Dermis blood vessel endothelial cell (primary cell): ENCODE measurements around the gene ATP6V1F. TPM values are rescaled to one million over a fixed set of nuclear protein-coding genes. Genes with fewer than 3 reads are reported as not detected.
A peak's percentile ranks its signal among the peaks of the same experiment; 100 is the strongest.

ENCODE experiments used
- DNase-seq: peaks from one replicate; pipeline ENCODE4 v3.0.0; 2010
- total RNA-seq: library from RNA; depleted of rRNA; stranded (reverse); fragments of >200 nt; gene quantifications from 2 replicates; pipeline ENCODE4 v1.2.3, GENCODE V29; 2014

The ATP6V1F gene, protein sequence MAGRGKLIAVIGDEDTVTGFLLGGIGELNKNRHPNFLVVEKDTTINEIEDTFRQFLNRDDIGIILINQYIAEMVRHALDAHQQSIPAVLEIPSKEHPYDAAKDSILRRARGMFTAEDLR
- total RNA-seq, result 86.5 and 93.1 TPM in 2 replicates

DNA sequence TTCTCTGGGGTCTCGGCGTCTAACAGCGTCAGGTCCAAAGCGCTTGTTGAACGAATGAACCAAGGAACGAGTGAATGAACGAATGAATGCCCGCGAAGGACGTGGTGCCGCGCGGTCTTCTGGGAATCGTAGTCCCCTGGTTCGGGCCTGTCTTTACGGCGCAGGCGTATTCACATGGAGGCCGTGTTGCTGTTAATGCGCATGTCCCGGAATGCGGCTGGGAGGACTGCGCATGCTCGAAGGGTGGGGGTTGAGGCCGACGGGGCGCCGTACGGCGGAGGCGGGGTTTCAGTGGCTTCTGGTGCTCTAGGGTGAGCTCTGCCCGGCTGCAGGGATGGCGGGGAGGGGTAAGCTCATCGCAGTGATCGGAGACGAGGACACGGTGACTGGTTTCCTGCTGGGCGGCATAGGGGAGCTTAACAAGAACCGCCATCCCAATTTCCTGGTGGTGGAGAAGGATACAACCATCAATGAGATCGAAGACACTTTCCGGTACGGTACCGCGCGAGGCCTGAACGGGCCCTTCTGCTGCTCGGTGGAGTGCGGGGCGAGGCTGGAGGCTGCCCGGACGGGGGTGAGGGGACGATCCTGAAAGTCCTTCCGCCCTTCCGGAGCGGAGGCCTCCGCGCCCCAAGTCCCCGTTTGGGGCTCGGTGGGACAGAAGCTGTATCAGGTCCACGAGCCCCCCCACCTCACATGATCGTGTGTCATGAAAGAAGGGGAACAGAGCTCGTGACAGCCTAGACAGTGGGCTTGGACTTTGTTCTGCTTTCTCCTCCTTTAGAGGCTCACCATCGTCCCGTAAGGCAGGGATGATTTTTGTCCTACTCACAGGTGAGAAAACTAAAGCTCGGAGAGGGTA is at the start of gene ATP6V1F:
Gene ATP6V1F, plus strand, starts transcription at position 286 of the 862 bp plus-strand sequence. Its CDS starts 49 bp downstream, at position 335.
- peak; percentile 98 for DNase-seq

DNA sequence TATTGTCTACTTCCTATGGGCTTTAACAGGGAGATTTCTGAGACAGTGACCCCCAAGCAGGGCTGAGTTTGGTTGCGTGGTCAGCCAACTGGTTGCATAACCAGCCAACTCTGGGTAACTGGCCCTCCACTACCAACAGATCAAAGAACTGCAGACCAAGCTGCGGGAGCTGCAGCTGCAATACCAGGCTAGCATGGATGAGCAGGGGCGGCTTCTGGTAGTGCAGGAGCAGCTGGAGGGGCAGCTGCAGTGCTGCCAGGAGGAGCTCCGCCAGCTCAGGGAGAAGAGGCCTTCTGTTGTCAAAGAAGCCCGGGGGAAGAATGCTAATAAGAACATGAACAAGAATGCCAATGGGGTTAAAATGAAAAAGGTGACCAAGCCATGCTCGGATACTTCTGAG is 48.2 kb upstream of the ATP6V1F start:
- no peak for DNase-seq

- no peak for DNase-seq
These were observed 47.2 kb upstream of the ATP6V1F start for GRCh38 chr7:128815289-128815942.

DNA sequence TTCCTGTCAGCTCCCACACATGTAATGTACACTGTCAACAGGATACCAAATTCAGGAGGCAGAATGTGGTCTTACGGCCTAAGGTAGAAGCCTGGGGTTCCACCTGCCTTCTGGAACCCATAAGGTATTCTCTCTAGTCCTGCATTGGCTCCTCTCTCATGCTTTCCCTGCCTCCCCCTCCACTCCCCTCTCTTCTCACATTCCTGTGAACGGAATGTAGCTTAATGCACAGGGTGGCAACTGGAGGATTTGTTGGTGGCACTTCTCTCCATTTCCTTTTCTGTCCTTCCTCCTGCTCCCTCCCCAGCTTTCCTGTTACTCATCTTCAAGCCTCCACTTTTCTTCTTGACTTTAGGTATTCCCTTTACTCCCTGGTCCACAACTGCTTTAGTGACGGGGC is 44.0 kb upstream of the ATP6V1F start:
- DNase-seq, result no peak

DNA sequence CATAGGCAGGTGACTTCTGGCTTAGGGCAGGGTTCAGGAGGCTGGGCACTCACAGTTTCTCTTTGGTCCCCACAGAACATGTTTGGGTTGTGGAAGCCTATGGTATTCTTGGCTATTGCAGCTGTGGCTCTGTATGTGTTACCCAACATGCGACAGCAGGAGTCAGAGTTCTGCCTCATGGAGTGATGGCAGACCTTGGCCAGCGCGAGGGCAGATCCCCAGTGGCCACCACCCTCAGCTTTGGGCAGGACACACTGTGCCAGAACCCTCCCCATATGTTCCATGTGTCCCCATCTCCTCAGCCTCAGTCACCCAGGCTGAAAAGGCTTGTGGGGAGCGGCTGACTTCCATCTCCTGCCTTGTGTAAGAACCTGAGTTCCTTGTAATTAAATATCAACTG is 40.9 kb upstream of the ATP6V1F start:
- DNase-seq, result no peak

DNA sequence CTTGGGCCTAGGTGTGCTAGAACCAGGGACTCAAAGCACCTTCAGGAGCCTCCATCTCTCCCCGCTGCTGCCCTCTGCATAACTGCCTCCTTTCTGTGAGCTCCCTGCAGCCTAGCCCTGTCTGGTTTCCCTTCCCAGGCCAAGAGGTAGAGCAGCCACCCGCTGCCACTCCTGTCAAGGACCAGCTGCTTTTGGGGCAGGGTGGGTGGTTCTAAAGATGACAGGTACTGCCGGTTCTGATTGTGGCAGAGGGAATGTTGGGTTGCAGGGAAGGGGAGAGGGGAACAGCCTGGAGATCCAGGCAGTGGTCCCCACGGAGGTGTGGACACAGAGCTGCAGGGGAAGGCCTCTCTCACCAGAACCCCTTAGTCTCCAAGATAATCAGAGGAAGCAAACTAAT is 36.1 kb upstream of the ATP6V1F start:
- DNase-seq, result no peak

GRCh38 chr7:128826916-128827247 is 35.8 kb upstream of the ATP6V1F start:
- DNase-seq, result no peak

DNA sequence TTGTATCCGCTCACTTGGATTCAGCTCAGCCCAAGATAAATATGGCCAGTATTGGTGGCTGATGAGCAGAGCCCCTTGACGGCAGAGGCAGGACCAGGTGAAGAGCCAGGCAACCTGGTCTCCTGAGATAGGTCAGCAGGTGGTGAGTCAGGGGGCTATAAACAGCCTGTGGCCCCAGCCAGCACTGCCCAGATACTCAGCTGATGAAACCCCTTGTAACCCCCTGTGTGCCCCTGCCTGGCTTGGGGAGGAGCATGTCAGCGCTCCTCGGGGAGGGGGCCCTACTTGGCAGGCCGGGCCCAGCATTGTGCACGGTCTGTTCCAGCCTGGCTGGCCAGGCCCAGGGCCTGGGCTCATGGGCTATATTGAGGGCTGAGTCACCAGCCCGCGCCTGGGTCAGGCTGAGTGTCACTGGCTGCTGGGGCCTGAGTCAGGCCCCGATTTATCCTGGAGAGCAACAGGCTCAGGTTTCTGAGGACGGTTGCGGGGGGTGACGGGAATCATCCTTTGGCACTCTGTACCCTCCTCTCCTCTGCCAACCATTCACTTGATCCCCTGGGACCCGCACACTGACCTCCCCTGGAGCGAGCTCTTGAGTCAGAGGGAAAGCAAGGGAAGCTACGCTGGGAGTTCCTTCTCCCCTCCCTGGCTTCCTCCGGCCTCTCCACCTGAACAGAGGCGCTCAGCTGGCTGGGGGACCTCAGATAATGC is 35.3 kb upstream of the ATP6V1F start:
- peak; percentile 62 for DNase-seq

DNA sequence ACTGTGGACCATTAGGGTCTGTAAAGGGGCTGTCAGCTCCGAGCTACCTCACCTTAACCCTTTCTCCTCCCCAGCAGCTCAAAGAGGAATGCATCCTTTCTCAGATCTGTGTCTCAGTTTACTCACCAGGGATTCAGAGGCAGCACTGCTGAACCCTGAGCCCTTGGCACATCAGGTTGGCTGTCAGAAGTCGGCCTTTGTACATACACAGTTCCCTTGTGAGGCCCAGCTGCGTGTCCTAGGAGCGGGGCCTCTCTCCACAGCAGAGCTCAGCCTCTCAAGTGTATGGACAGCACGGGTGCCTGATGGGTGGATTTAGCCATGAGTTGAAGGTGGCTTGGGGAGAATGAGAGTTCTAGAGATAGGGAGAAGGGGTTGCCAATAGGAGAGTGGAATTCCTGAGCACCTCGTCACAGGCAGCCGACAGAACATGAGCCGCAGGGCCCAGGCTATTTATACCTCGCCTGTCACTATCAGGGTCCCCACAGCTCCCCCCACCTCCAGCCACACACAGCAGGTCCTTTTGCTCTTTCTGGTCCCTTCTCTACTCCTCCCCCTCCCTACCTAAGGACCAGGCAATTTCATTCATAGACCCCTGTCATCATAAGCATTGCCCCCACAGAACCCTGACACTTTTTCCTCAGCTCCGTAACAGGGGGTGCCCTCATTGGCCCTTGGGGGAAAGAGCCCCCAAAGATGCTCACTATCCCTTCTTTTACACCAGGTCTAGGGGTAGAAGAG is 34.5 kb upstream of the ATP6V1F start:
- DNase-seq, result no peak

DNA sequence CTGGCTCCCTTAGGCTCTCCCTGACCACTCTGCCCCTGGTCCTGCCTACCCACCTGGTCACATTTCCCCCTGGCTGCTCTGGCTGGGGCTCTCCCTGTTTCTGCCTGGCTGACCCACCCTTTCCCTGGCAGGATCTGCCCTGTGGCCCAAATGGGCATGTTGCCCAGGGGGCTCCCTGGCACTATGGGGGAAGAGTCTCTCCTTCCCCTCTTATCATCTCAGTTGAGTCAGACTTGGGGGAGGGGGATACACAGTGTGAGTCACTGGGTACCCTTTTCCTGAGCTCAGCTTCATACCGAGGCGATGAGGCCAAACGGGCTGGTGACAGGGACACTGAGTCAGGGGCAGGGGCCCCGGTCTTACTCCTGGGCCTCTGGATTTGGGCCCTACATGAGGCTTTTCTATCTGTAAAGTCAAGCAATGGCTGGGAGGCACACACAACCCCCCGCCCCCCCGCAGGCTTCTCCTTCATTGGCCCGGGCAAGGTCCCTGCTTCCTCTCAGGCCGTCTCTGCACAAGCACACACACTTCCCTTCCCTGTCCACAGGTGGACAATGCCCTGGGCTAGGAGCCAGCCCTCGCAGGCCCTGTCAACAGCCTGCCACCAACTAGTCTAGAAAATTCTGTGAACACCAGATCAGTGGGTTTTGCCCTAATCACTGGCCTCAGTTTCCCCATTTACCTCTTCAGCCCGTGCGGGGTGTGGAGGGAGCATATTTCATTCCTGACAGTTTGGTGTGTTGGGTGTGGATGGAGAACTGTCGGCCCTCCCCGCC is 33.1 kb upstream of the ATP6V1F start:
- peak; percentile 86 for DNase-seq

DNA sequence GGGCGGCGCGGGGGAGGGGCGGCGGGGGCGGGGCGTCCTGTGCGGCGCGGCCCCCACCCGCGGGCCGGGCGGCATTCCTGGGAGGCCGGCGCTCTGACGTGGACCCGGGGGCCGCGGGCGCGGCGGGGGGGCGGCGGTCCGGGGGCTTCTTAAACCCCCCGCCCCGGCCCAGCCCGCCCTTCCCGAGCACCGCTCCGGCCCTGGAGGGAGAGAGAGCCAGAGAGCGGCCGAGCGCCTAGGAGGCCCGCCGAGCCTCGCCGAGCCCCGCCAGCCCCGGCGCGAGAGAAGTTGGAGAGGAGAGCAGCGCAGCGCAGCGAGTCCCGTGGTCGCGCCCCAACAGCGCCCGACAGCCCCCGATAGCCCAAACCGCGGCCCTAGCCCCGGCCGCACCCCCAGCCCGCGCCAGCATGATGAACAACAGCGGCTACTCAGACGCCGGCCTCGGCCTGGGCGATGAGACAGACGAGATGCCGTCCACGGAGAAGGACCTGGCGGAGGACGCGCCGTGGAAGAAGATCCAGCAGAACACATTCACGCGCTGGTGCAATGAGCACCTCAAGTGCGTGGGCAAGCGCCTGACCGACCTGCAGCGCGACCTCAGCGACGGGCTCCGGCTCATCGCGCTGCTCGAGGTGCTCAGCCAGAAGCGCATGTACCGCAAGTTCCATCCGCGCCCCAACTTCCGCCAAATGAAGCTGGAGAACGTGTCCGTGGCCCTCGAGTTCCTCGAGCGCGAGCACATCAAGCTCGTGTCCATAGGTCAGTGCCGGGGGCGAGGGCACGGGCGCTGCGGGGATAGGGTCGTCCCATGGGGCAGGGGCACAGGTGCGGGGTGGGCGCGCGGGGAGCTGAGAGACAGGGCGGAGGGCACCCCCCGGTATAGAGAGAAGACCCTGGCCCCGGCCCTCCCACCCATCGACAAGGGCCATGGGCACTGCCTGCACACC is 32.2 kb upstream of the ATP6V1F start, which contains the start of gene FLNC:
Gene FLNC, plus strand, starts transcription at position 176 of the 947 bp plus-strand sequence. Its CDS starts 232 bp downstream, at position 408.
- peak; percentile 79 for DNase-seq

DNA sequence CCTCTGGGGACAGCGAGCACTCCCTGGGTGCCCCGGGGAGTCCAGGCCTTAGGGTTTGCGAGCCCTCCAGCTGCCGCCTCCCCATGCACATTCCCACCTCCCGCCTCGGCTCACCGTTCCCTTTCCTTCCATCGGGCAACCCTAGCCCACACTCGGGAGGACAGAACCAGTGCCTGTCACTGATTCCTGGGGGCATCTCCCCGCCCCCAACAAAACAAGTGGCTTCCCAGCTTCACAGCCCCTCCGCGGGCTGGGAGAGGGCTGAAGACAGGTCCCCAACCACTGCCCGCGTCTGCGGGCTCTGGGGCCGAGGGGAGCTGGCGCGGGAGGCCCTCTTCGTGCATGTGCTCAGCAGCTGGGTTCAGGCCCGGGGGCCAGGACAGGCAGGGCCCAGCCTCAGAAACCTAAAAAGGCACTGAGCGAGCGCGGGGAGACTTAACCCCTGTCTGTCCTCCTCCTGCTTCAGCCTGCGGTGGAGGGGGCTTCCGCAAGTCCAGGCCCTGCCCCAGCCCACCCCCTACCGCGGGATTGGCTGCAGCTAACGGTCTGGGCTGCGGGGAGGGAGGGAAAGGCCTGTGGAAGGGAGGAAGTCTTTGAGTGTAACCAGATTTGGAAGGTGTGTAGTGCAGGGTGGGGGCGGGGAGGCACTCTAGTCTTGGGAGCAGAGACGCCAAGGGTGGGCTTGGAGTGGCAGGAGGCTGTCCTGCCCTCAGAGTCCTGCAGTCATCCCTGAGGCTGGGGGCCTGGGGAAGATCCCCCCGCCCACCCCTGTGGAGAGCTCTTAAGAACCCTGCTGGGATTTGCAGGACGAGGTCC is 31.3 kb upstream of the ATP6V1F start:
- peak; percentile 66 for DNase-seq

- DNase-seq, result peak; percentile 49
These were observed 30.4 kb upstream of the ATP6V1F start for GRCh38 chr7:128831994-128832879.

GRCh38 chr7:128832880-128833147 is 29.8 kb upstream of the ATP6V1F start:
- no peak for DNase-seq

GRCh38 chr7:128833148-128833945 is 29.3 kb upstream of the ATP6V1F start:
- DNase-seq, result peak; percentile 97

DNA sequence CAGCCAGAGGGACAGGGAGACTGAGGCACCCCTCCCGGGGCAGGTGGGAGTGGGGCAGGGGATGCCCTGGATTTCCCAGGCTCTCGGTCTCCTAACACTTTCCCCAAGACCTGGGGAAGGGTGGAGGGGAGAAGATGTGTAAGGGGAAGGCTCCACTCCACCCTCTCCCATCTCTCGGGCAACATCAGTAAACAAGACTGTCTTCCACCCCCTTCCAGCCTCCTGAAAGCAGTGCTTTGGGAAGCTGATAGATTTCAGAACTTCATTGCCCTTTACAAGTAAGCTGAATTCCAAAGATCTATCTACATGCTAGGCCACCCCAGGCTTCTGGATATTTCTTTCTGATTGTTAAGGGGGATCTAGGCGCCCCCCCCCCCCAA is 28.7 kb upstream of the ATP6V1F start:
- DNase-seq, result no peak

DNA sequence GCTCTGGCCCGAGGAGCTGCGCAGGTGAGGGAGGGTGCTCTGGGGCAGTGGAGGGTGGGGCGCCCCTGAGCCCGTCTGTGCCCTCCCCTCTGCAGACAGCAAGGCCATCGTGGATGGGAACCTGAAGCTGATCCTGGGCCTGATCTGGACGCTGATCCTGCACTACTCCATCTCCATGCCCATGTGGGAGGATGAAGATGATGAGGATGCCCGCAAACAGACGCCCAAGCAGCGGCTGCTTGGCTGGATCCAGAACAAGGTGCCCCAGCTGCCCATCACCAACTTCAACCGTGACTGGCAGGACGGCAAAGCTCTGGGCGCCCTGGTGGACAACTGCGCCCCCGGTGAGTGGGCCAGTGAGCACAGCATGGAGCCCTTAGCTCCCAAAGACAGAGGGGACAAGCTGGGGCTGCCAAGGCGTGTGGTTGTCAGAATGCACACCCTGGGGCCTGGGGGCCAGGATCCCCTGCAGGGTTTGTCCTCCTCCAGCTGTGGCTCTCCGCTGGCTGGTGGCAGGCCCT is 27.4 kb upstream of the ATP6V1F start:
- no peak for DNase-seq
